ENCODE data around the gene RNU6-8.

RNU6-8 gene

GRCh38 chr14:32202998-32203882 is at the start of gene RNU6-8:
Gene RNU6-8 (minus strand): TSS chr14:32203269.
- H3K4me1 ChIP-seq (ENCODE audit: insufficient read depth, low read length, severe bottlenecking) = peaks cover 32% of the 10 kb centered on the region
- H3K27me3 ChIP-seq (ENCODE audit: insufficient read depth, low read length) = no peaks in the 10 kb centered on the region
- H3K36me3 ChIP-seq (ENCODE audit: insufficient read depth, low read length) = no peaks in the 10 kb centered on the region
- H3F3A ChIP-seq (ENCODE audit: insufficient read depth, low read length) = 0 out of 2 replicates have a peak, but pooled peaks cover 4% of the 10 kb centered on the region
- no peak within 1 kb of the TSS for H3K27ac ChIP-seq (ENCODE audit: low read depth, low read length, poor library complexity, severe bottlenecking)
- no peaks in the 10 kb centered on the region for H4K20me1 ChIP-seq (ENCODE audit: insufficient read depth, low read length)
- peak within 1 kb of the TSS; percentile 95 for H2AFZ ChIP-seq (ENCODE audit: low read length)
- peak within 1 kb of the TSS; percentile 95 for H3K4me2 ChIP-seq (ENCODE audit: low read length)
- peak within 1 kb of the TSS; percentile 92 for H3K4me3 ChIP-seq (ENCODE audit: low read depth, low read length, poor library complexity, severe bottlenecking)
- H3K79me2 ChIP-seq (ENCODE audit: insufficient read depth, low read length) = no peaks in the 10 kb centered on the region
- H3K9ac ChIP-seq (ENCODE audit: low read length) = peak within 1 kb of the TSS; percentile 67
- H3K9me2 ChIP-seq (ENCODE audit: low read depth, low read length) = no peaks in the 10 kb centered on the region
- TF ChIP-seq EZH2 (IDR thresholded peaks at IDR 0.05; ENCODE audit: borderline replicate concordance, low read length) = no peak
- TF ChIP-seq CTCF (IDR thresholded peaks at IDR 0.05; ENCODE audit: low read length) = no peak
- no peaks in the 10 kb centered on the region for H3K9me3 ChIP-seq (ENCODE audit: low read length)

GRCh38 chr14:32252030-32252670 is 49.1 kb upstream of the RNU6-8 start:
- TF ChIP-seq CTCF (IDR thresholded peaks at IDR 0.05; ENCODE audit: low read length) = peak; percentile 91
- TF ChIP-seq EZH2 (IDR thresholded peaks at IDR 0.05; ENCODE audit: borderline replicate concordance, low read length) = no peak
- Histone ChIP-seq H2AFZ (ENCODE audit: low read length) (no peak overlapping the region), H3K4me3 (ENCODE audit: low read depth, low read length, poor library complexity, severe bottlenecking) (no peak overlapping the region), H3K4me2 (ENCODE audit: low read length) (no peak overlapping the region), H3K27me3 (ENCODE audit: insufficient read depth, low read length) (no peaks in the 10 kb centered on the region; the same call in 1 of the 2 replicates), H3K27ac (ENCODE audit: low read depth, low read length, poor library complexity, severe bottlenecking) (no peak overlapping the region), H3F3A (ENCODE audit: insufficient read depth, low read length) (no peaks in the 10 kb centered on the region), H3K79me2 (ENCODE audit: insufficient read depth, low read length) (no peaks in the 10 kb centered on the region), H3K36me3 (ENCODE audit: insufficient read depth, low read length) (no peaks in the 10 kb centered on the region), H3K9me2 (ENCODE audit: low read depth, low read length) (no peaks in the 10 kb centered on the region), H4K20me1 (ENCODE audit: insufficient read depth, low read length) (no peaks in the 10 kb centered on the region), H3K9me3 (ENCODE audit: low read length) (no peaks in the 10 kb centered on the region), H3K9ac (ENCODE audit: low read length) (no peak overlapping the region), H3K4me1 (ENCODE audit: insufficient read depth, low read length, severe bottlenecking) (no peaks in the 10 kb centered on the region)

- H3K4me3 ChIP-seq (ENCODE audit: low read depth, low read length, poor library complexity, severe bottlenecking) = no peak overlapping the region
- no peaks in the 10 kb centered on the region for H4K20me1 ChIP-seq (ENCODE audit: insufficient read depth, low read length)
- no peak overlapping the region for H3K9ac ChIP-seq (ENCODE audit: low read length)
- TF ChIP-seq EZH2 (IDR thresholded peaks at IDR 0.05; ENCODE audit: borderline replicate concordance, low read length) = no peak
- TF ChIP-seq CTCF (IDR thresholded peaks at IDR 0.05; ENCODE audit: low read length) = no peak
- no peaks in the 10 kb centered on the region; the same call in 1 of the 2 replicates for H3K27me3 ChIP-seq (ENCODE audit: insufficient read depth, low read length)
- H3K4me1 ChIP-seq (ENCODE audit: insufficient read depth, low read length, severe bottlenecking) = no peaks in the 10 kb centered on the region
- H3K27ac ChIP-seq (ENCODE audit: low read depth, low read length, poor library complexity, severe bottlenecking) = no peak overlapping the region
- H3K4me2 ChIP-seq (ENCODE audit: low read length) = no peak overlapping the region
- H3K9me2 ChIP-seq (ENCODE audit: low read depth, low read length) = no peaks in the 10 kb centered on the region
- H3K36me3 ChIP-seq (ENCODE audit: insufficient read depth, low read length) = no peaks in the 10 kb centered on the region
- no peaks in the 10 kb centered on the region for H3K79me2 ChIP-seq (ENCODE audit: insufficient read depth, low read length)
- no peaks in the 10 kb centered on the region for H3F3A ChIP-seq (ENCODE audit: insufficient read depth, low read length)
- H3K9me3 ChIP-seq (ENCODE audit: low read length) = no peaks in the 10 kb centered on the region
- H2AFZ ChIP-seq (ENCODE audit: low read length) = no peak overlapping the region
Measured at GRCh38 chr14:32251530-32251929, 48.5 kb upstream of the RNU6-8 start.

Data from OCI-LY1 (cell line).